GM18508 (cell line): Measurements from ENCODE around the gene PGAM2.
"Not testable (repeated sequence)": the region's sequence is repeated elsewhere in the genome, so short reads cannot be mapped to it uniquely, and the experiment has no call there.

Experiments used
- ATAC-seq: cut with Tn5 transposase; IDR thresholded peaks from one replicate; pipeline ENCODE4 v1.9.1; 2021; ENCODE audit warnings: moderate number of reproducible peaks; ENCODE audit not compliant: insufficient read depth, unreplicated experiment

The PGAM2 gene

DNA sequence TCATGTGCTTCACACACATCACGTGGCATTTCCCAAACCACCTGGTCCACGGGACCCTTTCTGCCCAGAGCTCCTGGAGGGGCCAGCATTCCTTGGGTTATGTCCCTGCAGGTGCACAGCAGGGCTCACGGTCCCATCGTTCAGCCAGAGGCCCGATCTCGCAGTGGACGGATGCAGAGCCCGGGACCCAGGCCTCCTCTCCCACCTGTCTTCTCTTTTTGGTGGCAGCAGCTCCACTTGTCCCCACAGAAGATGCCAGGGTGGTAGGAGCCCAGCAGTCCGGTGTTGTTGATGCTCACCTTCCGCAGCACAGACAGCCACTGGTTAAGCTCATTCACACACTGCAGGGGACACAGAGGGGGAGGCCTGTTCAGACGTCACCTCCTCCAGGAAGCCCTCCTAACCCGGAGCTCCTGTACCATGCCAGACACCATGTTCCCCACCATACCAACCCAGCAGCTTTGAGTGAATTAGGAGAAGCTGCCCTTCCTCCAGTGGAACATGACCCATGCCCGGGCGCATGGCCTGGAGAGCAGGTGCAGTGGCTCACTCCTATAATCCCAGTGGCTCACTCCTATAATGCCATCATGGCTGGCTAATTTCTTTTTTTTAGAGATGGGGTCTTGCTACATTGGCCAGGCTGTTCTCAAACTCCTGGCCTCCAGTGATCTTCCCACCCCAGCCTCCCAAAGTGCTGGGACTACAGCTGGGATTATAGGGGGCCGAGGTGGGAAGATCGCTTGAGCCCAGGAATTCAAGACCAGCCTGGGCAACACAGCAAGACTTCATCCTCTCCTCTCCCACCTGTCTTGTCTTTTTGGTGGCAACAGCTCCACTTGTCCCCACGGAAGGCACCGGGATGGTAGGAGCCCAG, 31.2 kb downstream of the PGAM2 start:
- not testable (repeated sequence) for ATAC-seq

DNA sequence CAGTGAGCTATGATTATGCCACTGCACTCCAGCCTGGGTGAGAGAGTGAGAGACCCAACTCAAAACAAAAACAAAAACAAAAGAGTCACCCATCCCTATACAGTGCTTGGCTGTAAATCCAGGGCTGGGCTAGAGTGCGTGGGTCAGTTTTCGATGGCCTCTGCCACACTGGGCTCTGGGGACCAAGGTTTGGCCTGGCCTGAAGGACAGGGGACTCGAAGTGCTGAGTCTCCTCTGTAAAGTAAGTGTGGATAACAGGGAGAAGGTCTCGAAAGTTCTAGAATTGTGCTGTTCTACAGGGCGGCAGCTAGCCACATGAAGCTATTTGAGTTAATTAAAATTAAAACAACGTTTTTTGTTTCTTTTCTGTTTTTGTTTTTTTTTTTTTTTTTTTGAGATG, 33.3 kb downstream of the PGAM2 start:
- ATAC-seq, result not testable (repeated sequence)

GRCh38 chr7:44031319-44031718, 34.0 kb downstream of the PGAM2 start:
- ATAC-seq, result not testable (repeated sequence)

DNA sequence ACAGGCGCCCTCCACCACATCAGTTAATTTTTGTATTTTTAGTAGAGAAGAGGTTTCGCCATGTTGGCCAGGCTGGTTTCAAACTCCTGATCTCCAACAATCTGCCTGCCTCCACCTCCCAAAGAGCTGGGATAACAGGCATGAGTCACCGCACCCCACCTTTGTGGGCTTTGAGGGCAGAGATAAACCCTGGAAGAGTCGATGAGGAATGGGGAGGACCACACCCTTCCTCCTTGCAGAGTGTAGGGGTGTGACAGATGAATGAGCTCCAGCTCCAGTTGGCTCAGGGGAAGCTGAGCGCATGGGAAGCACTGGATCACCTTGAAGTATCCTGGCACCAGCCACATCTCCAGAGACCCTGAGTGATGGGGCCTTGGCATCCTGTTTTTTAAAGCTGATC, 35.3 kb downstream of the PGAM2 start:
- ATAC-seq, result not testable (repeated sequence)

DNA sequence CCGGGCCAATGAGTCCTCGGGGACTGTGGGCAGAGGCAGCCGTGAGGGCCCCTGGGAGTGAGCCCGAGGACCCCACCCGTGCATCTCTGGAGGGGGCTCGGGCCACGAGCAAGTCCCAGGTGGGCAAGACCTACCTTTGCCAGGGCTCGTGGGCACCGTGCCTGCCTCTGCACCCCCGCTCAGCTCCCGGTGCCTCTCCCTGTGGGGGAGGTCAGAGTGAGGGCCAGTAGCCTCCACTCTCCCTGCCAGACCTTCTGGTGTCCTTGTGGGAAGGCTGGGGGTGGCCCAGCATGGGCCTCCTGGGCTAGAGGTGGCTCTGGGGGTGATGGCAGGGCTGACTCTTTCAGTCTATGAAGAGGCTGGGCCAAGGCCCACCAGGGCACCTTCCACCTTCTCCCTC, 35.9 kb downstream of the PGAM2 start:
- ATAC-seq, result not testable (repeated sequence)

GRCh38 chr7:44022796-44023467, 42.4 kb downstream of the PGAM2 start:
- not testable (repeated sequence) for ATAC-seq

- ATAC-seq, result not testable (repeated sequence)
Measured at GRCh38 chr7:44022069-44022468, 43.3 kb downstream of the PGAM2 start.

DNA sequence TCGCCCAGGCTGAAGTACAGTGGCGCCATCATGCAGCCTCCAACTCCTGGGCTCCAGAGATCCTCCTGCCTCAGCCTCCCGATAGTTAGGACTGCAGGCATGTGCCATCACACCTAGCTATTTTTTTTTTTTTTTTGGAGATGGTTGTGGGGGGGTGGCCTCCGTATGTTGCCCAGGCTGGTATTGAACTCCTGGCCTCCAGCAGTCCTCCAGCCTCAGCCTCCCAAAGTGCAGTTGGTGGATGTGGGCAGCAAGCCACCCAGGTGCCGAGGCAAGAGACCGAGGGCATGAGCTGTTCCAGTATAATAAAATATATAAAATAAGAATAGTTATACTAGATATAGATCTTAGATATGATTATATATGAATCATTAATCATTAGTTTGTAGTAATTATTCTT, 45.5 kb downstream of the PGAM2 start:
- not testable (repeated sequence) for ATAC-seq

GRCh38 chr7:44018857-44019807, 46.2 kb downstream of the PGAM2 start:
- ATAC-seq, result peak; percentile 87

- not testable (repeated sequence) for ATAC-seq
Measured at GRCh38 chr7:44015090-44015489, 50.3 kb downstream of the PGAM2 start.
